C4-2B (cell line): ENCODE data around the gene TSPAN10.

Experiments used
- H3K27ac ChIP-seq: fragments of 450-650 bp; 2 replicates; pipeline ENCODE4 v1.5.1; 2017
- ZFX ChIP-seq: fragments of 450-650 bp; IDR thresholded peaks from 2 replicates; pipeline ENCODE4 v1.6.1; 2017
- TF ChIP-seq, protein P1 (sequence below): fragments of 450-650 bp; conservative IDR thresholded peaks from 2 replicates; pipeline ENCODE4 v1.5.1; 2017; ENCODE audit warnings: mild to moderate bottlenecking

TSPAN10 gene

DNA sequence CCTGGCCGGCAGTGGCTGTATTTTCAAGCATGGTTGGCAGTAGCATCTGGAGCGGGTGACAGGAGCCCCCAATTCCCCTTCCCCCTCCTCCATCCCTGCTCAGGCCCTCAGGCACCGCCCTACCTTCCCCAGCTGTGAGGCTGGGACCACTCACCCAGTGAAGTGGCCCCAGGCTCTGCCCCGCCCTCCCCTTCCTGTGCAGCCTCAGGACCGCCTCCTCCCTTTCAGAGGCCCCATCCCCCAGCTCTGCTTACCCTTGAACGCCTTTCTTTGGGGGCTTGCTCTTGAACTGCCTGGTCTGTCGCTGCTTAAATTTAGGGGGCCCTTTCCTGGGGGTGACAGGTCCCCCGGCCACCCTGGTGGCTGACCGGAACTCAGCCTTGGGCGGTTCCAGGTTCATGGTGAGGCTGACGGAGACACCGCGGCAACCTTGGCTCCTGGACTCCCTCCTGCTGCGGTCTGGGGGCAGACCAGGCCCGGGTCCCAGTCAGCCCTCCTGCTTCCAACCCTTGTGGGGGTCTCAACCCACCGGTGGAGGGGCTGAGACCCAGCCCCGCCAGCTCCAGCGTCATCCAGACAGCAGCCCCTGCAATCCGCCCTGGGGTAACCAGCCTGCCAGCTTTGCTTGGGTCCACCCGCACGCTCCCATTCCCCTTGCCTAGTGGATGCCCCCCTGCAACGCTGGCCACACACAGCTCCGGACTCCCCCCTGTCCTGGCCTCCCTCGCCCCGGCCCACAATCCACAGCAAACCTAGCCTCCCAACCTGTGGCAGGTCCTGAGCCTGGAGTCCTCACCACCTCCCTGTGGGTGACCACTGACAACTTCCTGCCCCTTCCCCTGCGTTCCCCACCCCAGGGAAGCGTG lies 16.1 kb downstream of the TSPAN10 start:
- no peak for TF ChIP-seq ZFX
- TF ChIP-seq, protein P1, sequence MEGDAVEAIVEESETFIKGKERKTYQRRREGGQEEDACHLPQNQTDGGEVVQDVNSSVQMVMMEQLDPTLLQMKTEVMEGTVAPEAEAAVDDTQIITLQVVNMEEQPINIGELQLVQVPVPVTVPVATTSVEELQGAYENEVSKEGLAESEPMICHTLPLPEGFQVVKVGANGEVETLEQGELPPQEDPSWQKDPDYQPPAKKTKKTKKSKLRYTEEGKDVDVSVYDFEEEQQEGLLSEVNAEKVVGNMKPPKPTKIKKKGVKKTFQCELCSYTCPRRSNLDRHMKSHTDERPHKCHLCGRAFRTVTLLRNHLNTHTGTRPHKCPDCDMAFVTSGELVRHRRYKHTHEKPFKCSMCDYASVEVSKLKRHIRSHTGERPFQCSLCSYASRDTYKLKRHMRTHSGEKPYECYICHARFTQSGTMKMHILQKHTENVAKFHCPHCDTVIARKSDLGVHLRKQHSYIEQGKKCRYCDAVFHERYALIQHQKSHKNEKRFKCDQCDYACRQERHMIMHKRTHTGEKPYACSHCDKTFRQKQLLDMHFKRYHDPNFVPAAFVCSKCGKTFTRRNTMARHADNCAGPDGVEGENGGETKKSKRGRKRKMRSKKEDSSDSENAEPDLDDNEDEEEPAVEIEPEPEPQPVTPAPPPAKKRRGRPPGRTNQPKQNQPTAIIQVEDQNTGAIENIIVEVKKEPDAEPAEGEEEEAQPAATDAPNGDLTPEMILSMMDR: no peak

DNA sequence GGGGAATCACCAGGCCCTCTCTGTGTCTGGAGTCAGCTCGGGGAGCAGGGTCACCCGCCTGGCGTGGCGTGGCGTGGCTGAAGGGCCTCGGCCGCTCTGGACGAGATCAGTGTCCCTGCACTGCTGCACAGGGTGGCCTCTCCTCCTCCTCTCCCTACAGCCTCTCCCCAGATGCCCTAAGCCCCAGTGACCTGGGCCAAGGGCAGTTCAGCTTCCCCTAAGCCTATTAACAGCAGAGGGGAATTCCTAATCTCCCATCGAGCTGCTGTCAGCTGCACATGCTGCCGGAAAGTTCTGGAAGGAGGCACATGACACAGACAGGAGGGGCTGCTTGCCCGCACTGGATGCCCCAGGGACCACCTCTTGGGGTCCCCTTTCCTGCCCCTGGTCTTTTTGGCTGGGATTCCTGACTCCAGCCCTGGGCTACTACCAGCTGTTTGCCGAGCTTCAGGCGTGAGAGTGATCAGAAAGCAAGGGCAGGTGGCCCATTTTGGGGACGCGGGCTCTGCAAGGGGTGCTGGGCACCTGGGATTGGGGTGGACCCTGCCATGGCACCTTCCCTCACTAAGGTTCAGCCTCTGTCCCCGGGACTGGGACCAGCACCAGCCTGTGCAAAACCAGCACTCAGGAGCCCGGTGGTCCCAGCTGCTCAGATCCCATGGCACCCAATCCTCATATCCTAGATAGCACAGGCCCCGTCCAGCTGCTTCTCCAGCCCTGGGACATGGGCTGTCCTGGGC lies 18.6 kb downstream of the TSPAN10 start:
- H3K27ac ChIP-seq: no peak overlapping the region; the same call in 1 of the 2 replicates
- TF ChIP-seq, protein P1: no peak
- TF ChIP-seq ZFX: no peak

More for the DNA sequence above, 16.1 kb downstream of the TSPAN10 start:
- no peak overlapping the region for H3K27ac ChIP-seq

DNA sequence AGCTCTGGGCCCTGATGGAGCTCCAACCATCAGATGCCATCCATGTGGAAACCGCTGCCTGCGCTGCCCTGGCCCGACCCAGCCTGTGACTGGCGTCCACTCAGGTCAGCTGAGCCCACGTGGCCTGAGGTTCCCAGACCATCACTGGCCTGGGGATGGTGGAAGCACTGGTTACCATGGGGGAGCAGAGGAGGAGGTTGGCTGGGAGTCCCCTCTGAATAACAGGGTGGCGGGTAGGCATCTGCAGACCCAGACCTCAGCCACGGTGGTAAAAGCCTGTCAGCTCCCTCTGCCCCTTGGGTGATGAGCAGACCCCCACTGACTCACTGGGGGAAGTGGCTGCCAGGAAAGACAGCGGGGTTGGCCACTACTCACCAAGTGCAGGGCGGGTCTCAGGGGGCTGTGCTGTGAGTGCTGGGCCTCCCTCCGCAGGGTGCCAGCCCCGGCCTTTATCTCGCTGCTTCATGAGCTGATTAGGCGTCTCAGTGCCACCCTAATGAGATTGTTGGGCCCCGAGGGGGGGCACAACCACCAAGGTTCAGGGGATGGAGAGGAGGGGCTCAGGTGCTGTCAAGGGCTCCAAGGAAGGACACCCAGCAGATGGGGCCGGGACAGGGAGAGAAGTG lies 19.2 kb downstream of the TSPAN10 start, which contains the start of gene PDE6G:
PDE6G (minus strand) TSS at position 425 of the 626 bp plus-strand sequence. CDS start 3,237 bp downstream, outside the sequence.
- no peak for TF ChIP-seq ZFX
- TF ChIP-seq, protein P1: no peak
- H3K27ac ChIP-seq: no peak within 1 kb of the TSS; the same call in 1 of the 2 replicates

DNA sequence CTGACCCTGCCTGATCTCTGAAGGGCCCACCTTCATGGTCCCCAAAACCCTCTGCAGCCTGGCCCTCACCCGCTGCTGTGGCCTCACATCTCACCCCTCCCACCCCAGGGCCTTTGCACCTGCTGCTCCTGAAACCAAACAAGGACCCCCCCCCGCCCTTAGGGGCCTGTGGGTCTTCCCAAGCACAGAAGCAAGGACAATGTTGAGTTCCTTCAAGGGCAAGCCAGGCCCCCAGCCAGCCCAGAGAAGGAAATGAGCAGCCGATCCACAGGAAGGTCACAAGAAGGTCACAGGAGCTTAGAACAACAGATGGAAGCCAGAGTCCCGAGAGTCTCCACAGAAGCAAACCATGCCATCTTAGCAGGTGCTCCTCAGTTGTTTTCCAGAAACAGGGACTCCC lies 19.8 kb downstream of the TSPAN10 start:
- H3K27ac ChIP-seq: no peak overlapping the region
- no peak for TF ChIP-seq ZFX
- TF ChIP-seq, protein P1: no peak

DNA sequence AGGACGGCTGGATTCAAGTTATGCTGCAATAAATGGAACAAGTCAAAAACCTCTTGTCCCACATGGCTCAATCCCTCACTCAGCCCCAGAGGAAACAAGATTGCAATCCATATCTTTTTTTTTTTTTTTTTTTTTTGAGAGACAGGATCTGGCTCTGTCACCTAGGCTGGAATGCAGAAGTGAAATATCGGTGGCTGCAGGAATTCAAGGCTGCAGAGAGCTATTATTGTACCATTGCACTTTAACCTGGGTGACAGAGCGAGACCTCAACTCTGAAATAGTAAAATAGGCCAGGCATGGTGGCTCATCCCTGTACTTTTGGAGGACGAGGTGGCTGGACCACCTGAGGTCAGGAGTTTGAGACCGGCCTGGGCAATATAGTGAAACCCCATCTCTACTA lies 22.0 kb downstream of the TSPAN10 start:
- H3K27ac ChIP-seq: peak overlapping the region; percentile 70

DNA sequence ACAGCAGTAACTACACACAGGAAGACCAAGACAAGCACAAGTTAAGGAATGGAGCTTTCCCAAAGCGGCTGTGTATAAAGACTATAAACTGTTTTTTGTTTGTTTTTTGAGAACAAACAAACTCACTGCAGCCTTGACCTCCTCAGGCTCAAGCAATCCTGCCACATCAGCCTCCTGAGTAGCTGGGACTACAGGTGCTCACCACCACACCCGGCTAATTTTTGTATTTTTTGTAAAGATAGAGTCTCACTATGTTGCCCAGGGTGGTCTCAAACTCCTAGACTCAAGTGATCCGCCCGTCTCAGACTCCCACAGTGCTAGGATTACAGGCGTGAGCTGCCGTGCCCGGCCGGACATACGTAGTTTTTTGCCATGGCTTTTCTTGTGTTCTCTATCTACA lies 23.4 kb downstream of the TSPAN10 start:
- no peak for TF ChIP-seq ZFX
- TF ChIP-seq, protein P1: no peak
- peak overlapping the region; percentile 70 for H3K27ac ChIP-seq

More for the DNA sequence above, 22.0 kb downstream of the TSPAN10 start:
- TF ChIP-seq, protein P1: no peak
- TF ChIP-seq ZFX: no peak
